ENCODE data around the gene CCDC183. TPM values are rescaled to one million over a fixed set of nuclear protein-coding genes. Genes with fewer than 3 reads are reported as not detected.

CCDC183 gene
- total and polyA plus RNA-seq, 2 of the 4 experiments (the other 2 are of a cell fraction) = under 0.01 to 0.29 TPM

- Histone ChIP-seq H2BK5ac (ENCODE audit: low read depth, low read length, poor library complexity, severe bottlenecking) (no peak overlapping the region), H3K56ac (ENCODE audit: extremely low read depth, insufficient read depth, low read length) (no peak overlapping the region), H3K4me1 (ENCODE audit: control insufficient read depth, insufficient read depth, low read length) (peaks cover 9% of the 10 kb centered on the region), H4K91ac (ENCODE audit: insufficient read depth, low read depth, low read length) (no peak overlapping the region), H3K9me3 (ENCODE audit: control insufficient read depth, insufficient read depth, low read length) (peaks cover 4% of the 10 kb centered on the region; the same call in 1 of the 2 replicates), H2BK15ac (ENCODE audit: low read depth, low read length) (no peak overlapping the region), H2AK5ac (ENCODE audit: low read depth, low read length) (no peak overlapping the region), H2AK9ac (replicated peaks; ENCODE audit: low read depth, low read length, poor library complexity) (peak overlapping the region; percentile 81), H3K4ac (ENCODE audit: low read depth, low read length) (no peak overlapping the region), H3K18ac (ENCODE audit: low read depth, low read length) (no peak overlapping the region), H2BK20ac (ENCODE audit: low read depth, low read length) (no peak overlapping the region), H3K4me3 (ENCODE audit: insufficient read depth, low read depth, low read length) (no peak overlapping the region), H4K8ac (ENCODE audit: low read depth in 2 of 2, low read length in 2 of 2) (no peak overlapping the region), H3K14ac (replicated peaks; ENCODE audit: low read depth, low read length) (no peak overlapping the region), H3K27me3 (ENCODE audit: control insufficient read depth, insufficient read depth, low read length) (peaks cover 10% of the 10 kb centered on the region), H3K4me2 (ENCODE audit: low read depth, low read length) (no peak overlapping the region), H3K23ac (ENCODE audit: low read depth, low read length) (no peak overlapping the region), H3K9ac (ENCODE audit: low read depth, low read length) (no peak overlapping the region), H3K9me1 (ENCODE audit: insufficient read depth, low read length) (no peaks in the 10 kb centered on the region), H4K5ac (ENCODE audit: low read depth, low read length) (no peak overlapping the region), H4K20me1 (ENCODE audit: insufficient read depth, low read length) (peaks cover 16% of the 10 kb centered on the region), H2AFZ (replicated peaks; ENCODE audit: low read length, poor library complexity) (no peak overlapping the region), H3K36me3 (ENCODE audit: control insufficient read depth, insufficient read depth, low read length) (peaks cover 14% of the 10 kb centered on the region; the same call in 1 of the 2 replicates), H3K27ac (ENCODE audit: insufficient read depth, low read length) (no peak overlapping the region), H2BK120ac (ENCODE audit: low read depth, low read length) (no peak overlapping the region), H3K79me1 (ENCODE audit: low read depth in 1 of 2, low read length in 2 of 2) (peaks cover 9 to 21% of the 10 kb centered on the region in 2 experiments; a peak in 2 of 4 replicates)
- TF ChIP-seq MXI1 (IDR thresholded peaks at IDR 0.05; ENCODE audit: borderline replicate concordance, low read depth, low read length) = no peak
- TF ChIP-seq FOS (IDR thresholded peaks at IDR 0.05; ENCODE audit: low read depth, low read length) = no peak
- ATAC-seq (ENCODE audit: low read depth) (no peak), DNase-seq (no peak)
- no TSS peak for BruUV-seq (replicated peaks)
- POLR2A ChIA-PET (ENCODE audit: unreplicated experiment) = interaction anchor here (0.6 kb wide), 1 partner anchor 75 kb away, joined by 4 read pairs; no protein-coding TSS in a partner anchor
- dilution Hi-C loops (cut with HindIII; ENCODE audit: low sequenced_read_pairs, unreplicated experiment) (no loop called here), in situ Hi-C loops (cut with MboI; ENCODE audit: low sequenced_read_pairs) (no loop called here), intact Hi-C loops (cut with micrococcal nuclease) (no loop called here)
- WGBS, 2 experiments (ENCODE audit: extremely low coverage in 2 of 2, insufficient read length in 1 of 2) = 92% methylated on average over 15 of the region's 23 CpGs; no CpG with 5 or more reads in 1 of the 2 experiments
- CTCF ChIA-PET = no interaction called here
These were observed 55.0 kb downstream of the CCDC183 start for GRCh38 chr9:136850866-136851775.
